IMR-90 (cell line): ENCODE data around the gene SYNGR1. TPM values are rescaled to one million over a fixed set of nuclear protein-coding genes. Genes with fewer than 3 reads are reported as not detected.

ENCODE experiments used
- ATAC-seq: fragments of 200-7000 bp; cut with Tn5 transposase; 2 replicates; pipeline ENCODE4 v1.9.1; 2020; ENCODE audit warnings: low read depth, mild to moderate bottlenecking, moderate library complexity
- BruUV-seq: library from RNA; stranded (reverse); fragments of 400-500 nt; replicated peaks from 2 replicates; lab custom pipeline; 2021; lab: Mats Ljungman, UMichigan
- CTCF ChIA-PET: fragments of 300-600 bp; formaldehyde crosslinking; extraction: SDS; loops from one replicate; lab custom pipeline; 2021; ENCODE audit warnings: antibody characterized with exemption; lab: Yijun Ruan, JAX
- POLR2A ChIA-PET: fragments of 300-600 bp; sonication (Branson Sonifier 250); formaldehyde crosslinking; loops from one replicate; lab custom pipeline; 2022; ENCODE audit warnings: antibody characterized with exemption; ENCODE audit not compliant: unreplicated experiment; lab: Charles Lee
- DNase-seq: peaks from one replicate; pipeline ENCODE4 v3.0.0; 2013
- H2AFZ ChIP-seq: replicated peaks from 2 replicates; pipeline ENCODE3; 2013; ENCODE audit warnings: low read length, mild to moderate bottlenecking; ENCODE audit not compliant: poor library complexity
- H2AK5ac ChIP-seq: 2 replicates; pipeline ENCODE4 v1.6.1; 2013; ENCODE audit warnings: low read depth, low read length, inconsistent platforms
- H2AK9ac ChIP-seq: replicated peaks from 2 replicates; pipeline ENCODE3; 2013; ENCODE audit warnings: mild to moderate bottlenecking, low read depth, low read length, moderate library complexity; ENCODE audit not compliant: poor library complexity
- H2BK120ac ChIP-seq: 2 replicates; pipeline ENCODE4 v1.6.1; 2013; ENCODE audit warnings: low read depth, low read length, inconsistent platforms
- H2BK15ac ChIP-seq: 3 replicates; pipeline ENCODE4 v1.6.1; 2013; ENCODE audit warnings: low read depth, low read length, inconsistent platforms
- H2BK20ac ChIP-seq: 2 replicates; pipeline ENCODE4 v1.6.1; 2013; ENCODE audit warnings: low read depth, mild to moderate bottlenecking, inconsistent platforms, low read length, moderate library complexity
- H2BK5ac ChIP-seq: 2 replicates; pipeline ENCODE4 v1.6.1; 2013; ENCODE audit warnings: mild to moderate bottlenecking, low read depth, low read length, inconsistent platforms; ENCODE audit not compliant: poor library complexity, severe bottlenecking
- H3K14ac ChIP-seq: replicated peaks from 2 replicates; pipeline ENCODE4 v1.6.1; 2013; ENCODE audit warnings: low read depth, low read length, inconsistent platforms
- H3K18ac ChIP-seq: 2 replicates; pipeline ENCODE4 v1.6.1; 2013; ENCODE audit warnings: low read depth, low read length, control low read depth
- H3K23ac ChIP-seq: 2 replicates; pipeline ENCODE4 v1.6.1; 2013; ENCODE audit warnings: low read depth, low read length, inconsistent platforms
- H3K27ac ChIP-seq: 2 replicates; pipeline ENCODE4 v1.5.1; 2013; ENCODE audit warnings: mild to moderate bottlenecking, control low read depth, low read length; ENCODE audit not compliant: insufficient read depth
- H3K27me3 ChIP-seq: 2 replicates; pipeline ENCODE4 v1.6.1; 2013; ENCODE audit warnings: low read length; ENCODE audit not compliant: control insufficient read depth, insufficient read depth
- H3K36me3 ChIP-seq: 2 replicates; pipeline ENCODE4 v1.6.1; 2013; ENCODE audit warnings: low read length, mixed read lengths; ENCODE audit not compliant: control insufficient read depth, insufficient read depth
- H3K4ac ChIP-seq: 2 replicates; pipeline ENCODE4 v1.6.1; 2013; ENCODE audit warnings: low read depth, low read length, inconsistent platforms
- H3K4me1 ChIP-seq: 2 replicates; pipeline ENCODE4 v1.6.1; 2013; ENCODE audit warnings: low read length, mixed read lengths; ENCODE audit not compliant: control insufficient read depth, insufficient read depth
- H3K4me2 ChIP-seq: 2 replicates; pipeline ENCODE4 v1.6.1; 2013; ENCODE audit warnings: low read depth, mild to moderate bottlenecking, control low read depth, low read length, moderate library complexity
- H3K4me3 ChIP-seq: 2 replicates; pipeline ENCODE4 v1.5.1; 2013; ENCODE audit warnings: low read depth, mild to moderate bottlenecking, control low read depth, low read length, moderate library complexity; ENCODE audit not compliant: insufficient read depth
- H3K56ac ChIP-seq: 2 replicates; pipeline ENCODE4 v1.6.1; 2013; ENCODE audit warnings: low read length, inconsistent platforms; ENCODE audit not compliant: insufficient read depth; ENCODE audit errors: extremely low read depth
- H3K79me1 ChIP-seq, 2 experiments: 2 replicates each; pipeline ENCODE4 v1.6.1; 2013; ENCODE audit warnings: low read length in 2 of 2, inconsistent platforms in 1 of 2, low read depth in 1 of 2
- H3K9ac ChIP-seq: 2 replicates; pipeline ENCODE4 v1.6.1; 2013; ENCODE audit warnings: low read depth, low read length, control low read depth
- H3K9me1 ChIP-seq: 2 replicates; pipeline ENCODE4 v1.6.1; 2013; ENCODE audit warnings: low read length, inconsistent platforms; ENCODE audit not compliant: insufficient read depth
- H3K9me3 ChIP-seq: 2 replicates; pipeline ENCODE4 v1.6.1; 2013; ENCODE audit warnings: low read length; ENCODE audit not compliant: control insufficient read depth, insufficient read depth
- H4K20me1 ChIP-seq: 2 replicates; pipeline ENCODE4 v1.6.1; 2013; ENCODE audit warnings: low read length, inconsistent platforms; ENCODE audit not compliant: insufficient read depth
- H4K5ac ChIP-seq: 2 replicates; pipeline ENCODE4 v1.6.1; 2013; ENCODE audit warnings: mild to moderate bottlenecking, low read depth, low read length, control low read depth
- H4K8ac ChIP-seq, 2 experiments: 2 replicates each; pipeline ENCODE4 v1.6.1; 2013; ENCODE audit warnings: low read depth in 2 of 2, low read length in 2 of 2, control low read depth in 1 of 2, inconsistent platforms in 1 of 2
- H4K91ac ChIP-seq: 2 replicates; pipeline ENCODE4 v1.6.1; 2013; ENCODE audit warnings: low read depth, low read length, inconsistent platforms; ENCODE audit not compliant: insufficient read depth
- CEBPB ChIP-seq: IDR thresholded peaks from 2 replicates; pipeline ENCODE4 v1.6.1; 2012; ENCODE audit warnings: low read depth, low read length, improper control_type of control experiment
- CHD1 ChIP-seq: IDR thresholded peaks from 2 replicates; pipeline ENCODE4 v1.6.1; 2012; ENCODE audit warnings: low read depth, low read length, improper control_type of control experiment
- CTCF ChIP-seq: conservative IDR thresholded peaks from 2 replicates; pipeline ENCODE4 v1.5.1; 2012; ENCODE audit warnings: mild to moderate bottlenecking, low read depth, low read length, improper control_type of control experiment
- FOS ChIP-seq: fragments of 150-350 bp; IDR thresholded peaks from 2 replicates; pipeline ENCODE4 v1.6.1; 2016; ENCODE audit warnings: low read depth, low read length
- MAFK ChIP-seq: IDR thresholded peaks from 2 replicates; pipeline ENCODE4 v1.6.1; 2012; ENCODE audit warnings: low read depth, low read length, improper control_type of control experiment
- MXI1 ChIP-seq: IDR thresholded peaks from 2 replicates; pipeline ENCODE4 v1.6.1; 2012; ENCODE audit warnings: low read depth, mild to moderate bottlenecking, low read length, moderate library complexity, borderline replicate concordance
- NFE2L2 ChIP-seq: fragments of 150-350 bp; IDR thresholded peaks from 2 replicates; pipeline ENCODE4 v1.6.1; 2016; ENCODE audit warnings: low read depth, mild to moderate bottlenecking, low read length
- RAD21 ChIP-seq: IDR thresholded peaks from 2 replicates; pipeline ENCODE4 v1.6.1; 2012; ENCODE audit warnings: low read length, improper control_type of control experiment
- RFX5 ChIP-seq: IDR thresholded peaks from 2 replicates; pipeline ENCODE4 v1.8.0; 2012; ENCODE audit warnings: low read depth, mild to moderate bottlenecking, low read length, moderate library complexity
- WGBS, 2 experiments: methylation state at CpG; one replicate each; pipeline versions ENCODE4 v1.1.5 to v1.1.7; 2013; ENCODE audit warnings: missing lambda C conversion rate in 2 of 2; ENCODE audit not compliant: insufficient read length in 1 of 2; ENCODE audit errors: extremely low coverage in 2 of 2; 5-methylcytosine and 5-hydroxymethylcytosine counted together
- dilution Hi-C: fragments of 300-500 bp; cut with HindIII; formaldehyde crosslinking; loops from one replicate; pipeline ENCODE4 v1.14.3; 2018; ENCODE audit warnings: low sequenced_read_pairs; ENCODE audit not compliant: unreplicated experiment
- in situ Hi-C: fragments of 300-500 bp; cut with MboI; formaldehyde crosslinking; loops from 3 replicates; pipeline ENCODE4 v1.14.3; 2019; ENCODE audit warnings: low sequenced_read_pairs, inconsistent platforms, mixed read lengths
- intact Hi-C: fragments of 100-400 bp; cut with micrococcal nuclease; formaldehyde crosslinking; loops from 2 replicates; pipeline ENCODE4 v1.10.0; 2022
- polyA plus RNA-seq, 3 experiments: library from polyadenylated mRNA; depleted of rRNA; stranded (reverse); fragments of >200 nt; gene quantifications; 2 replicates each; pipeline ENCODE4 v1.2.3, GENCODE V29; 2012; ENCODE audit warnings: low replicate concordance in 1 of 3
- total RNA-seq: library from RNA; depleted of rRNA; stranded (reverse); fragments of >200 nt; gene quantifications from 2 replicates; pipeline ENCODE4 v1.2.3, GENCODE V29; 2012

The SYNGR1 gene
- total and polyA plus RNA-seq, 2 of the 4 experiments (the other 2 are of a cell fraction): 6.3 to 81.5 TPM

- Histone ChIP-seq H2BK5ac (no peak overlapping the region), H3K9me1 (no peaks in the 10 kb centered on the region; the same call in 1 of the 2 replicates), H3K36me3 (peaks cover 8% of the 10 kb centered on the region), H3K27me3 (no peaks in the 10 kb centered on the region), H2BK120ac (no peak overlapping the region), H4K5ac (no peak overlapping the region), H3K79me1 (peaks cover 0 to 6% of the 10 kb centered on the region in 2 experiments; a peak in 2 of 4 replicates), H3K56ac (no peak overlapping the region), H2AK5ac (no peak overlapping the region), H2BK15ac (no peak overlapping the region), H3K9me3 (peaks cover 5% of the 10 kb centered on the region), H3K18ac (no peak overlapping the region), H3K4me3 (no peak overlapping the region), H3K14ac (no peak overlapping the region), H4K91ac (no peak overlapping the region), H3K4me1 (no peaks in the 10 kb centered on the region), H2AFZ (no peak overlapping the region), H2AK9ac (no peak overlapping the region), H3K27ac (no peak overlapping the region), H3K23ac (no peak overlapping the region), H2BK20ac (no peak overlapping the region), H3K4me2 (no peak overlapping the region), H4K20me1 (peaks cover 3% of the 10 kb centered on the region; the same call in 1 of the 2 replicates), H3K4ac (no peak overlapping the region), H3K9ac (no peak overlapping the region), H4K8ac (no peak overlapping the region)
- TF ChIP-seq MXI1 (no peak), CTCF (no peak), RFX5 (no peak), CHD1 (no peak), MAFK (peak; percentile 41), RAD21 (no peak), CEBPB (no peak), NFE2L2 (no peak), FOS (no peak)
- ATAC-seq: no peak
- ChIA-PET POLR2A (interaction anchor here (0.6 kb wide), 1 partner anchor 71 kb away, joined by 4 read pairs; no protein-coding TSS in a partner anchor), CTCF (no interaction called here)
- DNase-seq: no peak
- BruUV-seq: no TSS peak
- in situ Hi-C loops: no loop called here
- 100% methylated on average over 1 of the region's 2 CpGs; no CpG with 5 or more reads in 1 of the 2 experiments for WGBS, 2 experiments
- intact Hi-C loops: no loop called here
- dilution Hi-C loops: no loop called here
These were observed 21.9 kb downstream of the SYNGR1 start for GRCh38 chr22:39371732-39372131.
